Panc1 (cell line): ENCODE data around the gene TTC23L.

Experiments used
- CTCF ChIP-seq: fragments of 450-650 bp; IDR thresholded peaks from 2 replicates; pipeline ENCODE4 v1.5.1; 2017; ENCODE audit warnings: mild to moderate bottlenecking
- POLR2AphosphoS5 ChIP-seq: IDR thresholded peaks from 2 replicates; pipeline ENCODE4 v1.6.1; 2012; ENCODE audit warnings: mild to moderate bottlenecking, low read depth, low read length, moderate library complexity
- SIN3A ChIP-seq: IDR thresholded peaks from 2 replicates; pipeline ENCODE4 v1.6.1; 2012; ENCODE audit warnings: low read depth, mild to moderate bottlenecking, low read length, moderate library complexity, borderline replicate concordance; ENCODE audit not compliant: insufficient read depth
- TCF7L2 ChIP-seq: IDR thresholded peaks from 2 replicates; pipeline ENCODE4 v1.6.1; 2011; ENCODE audit warnings: mild to moderate bottlenecking, low read depth, low read length, inconsistent platforms
- TF ChIP-seq, protein P1 (sequence below), 2 experiments: IDR thresholded peaks; 2 replicates each; pipeline ENCODE4 v1.6.1; 2011 to 2012; ENCODE audit warnings: low read depth in 2 of 2, control low read depth in 1 of 2, low read length in 1 of 2, mild to moderate bottlenecking in 1 of 2, moderate library complexity in 1 of 2; ENCODE audit not compliant: insufficient read depth in 1 of 2

GRCh38 chr5:34857894-34858293 is 18.9 kb downstream of the TTC23L start:
- no peak for TF ChIP-seq CTCF
- TF ChIP-seq, protein P1, sequence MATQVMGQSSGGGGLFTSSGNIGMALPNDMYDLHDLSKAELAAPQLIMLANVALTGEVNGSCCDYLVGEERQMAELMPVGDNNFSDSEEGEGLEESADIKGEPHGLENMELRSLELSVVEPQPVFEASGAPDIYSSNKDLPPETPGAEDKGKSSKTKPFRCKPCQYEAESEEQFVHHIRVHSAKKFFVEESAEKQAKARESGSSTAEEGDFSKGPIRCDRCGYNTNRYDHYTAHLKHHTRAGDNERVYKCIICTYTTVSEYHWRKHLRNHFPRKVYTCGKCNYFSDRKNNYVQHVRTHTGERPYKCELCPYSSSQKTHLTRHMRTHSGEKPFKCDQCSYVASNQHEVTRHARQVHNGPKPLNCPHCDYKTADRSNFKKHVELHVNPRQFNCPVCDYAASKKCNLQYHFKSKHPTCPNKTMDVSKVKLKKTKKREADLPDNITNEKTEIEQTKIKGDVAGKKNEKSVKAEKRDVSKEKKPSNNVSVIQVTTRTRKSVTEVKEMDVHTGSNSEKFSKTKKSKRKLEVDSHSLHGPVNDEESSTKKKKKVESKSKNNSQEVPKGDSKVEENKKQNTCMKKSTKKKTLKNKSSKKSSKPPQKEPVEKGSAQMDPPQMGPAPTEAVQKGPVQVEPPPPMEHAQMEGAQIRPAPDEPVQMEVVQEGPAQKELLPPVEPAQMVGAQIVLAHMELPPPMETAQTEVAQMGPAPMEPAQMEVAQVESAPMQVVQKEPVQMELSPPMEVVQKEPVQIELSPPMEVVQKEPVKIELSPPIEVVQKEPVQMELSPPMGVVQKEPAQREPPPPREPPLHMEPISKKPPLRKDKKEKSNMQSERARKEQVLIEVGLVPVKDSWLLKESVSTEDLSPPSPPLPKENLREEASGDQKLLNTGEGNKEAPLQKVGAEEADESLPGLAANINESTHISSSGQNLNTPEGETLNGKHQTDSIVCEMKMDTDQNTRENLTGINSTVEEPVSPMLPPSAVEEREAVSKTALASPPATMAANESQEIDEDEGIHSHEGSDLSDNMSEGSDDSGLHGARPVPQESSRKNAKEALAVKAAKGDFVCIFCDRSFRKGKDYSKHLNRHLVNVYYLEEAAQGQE (IDR thresholded peaks at IDR 0.05; ENCODE audit: insufficient read depth in 1 of 2, low read depth in 2 of 2, low read length in 1 of 2): no peak
- no peak for TF ChIP-seq POLR2AphosphoS5
- no peak for TF ChIP-seq SIN3A
- no peak for TF ChIP-seq TCF7L2
